ENCODE data around the gene CRABP2. TPM values are rescaled to one million over a fixed set of nuclear protein-coding genes. Genes with fewer than 3 reads are reported as not detected.
A peak's percentile ranks its signal among the peaks of the same experiment; 100 is the strongest.

CRABP2 gene
- total RNA-seq, 1 experiment from 2014 or later: 209 TPM

GRCh38 chr1:156703741-156704140 lies 1.6 kb downstream of the CRABP2 start:
- no peak for TF ChIP-seq TCF7L2 (IDR thresholded peaks at IDR 0.05; ENCODE audit: borderline replicate concordance, extremely low read depth, insufficient read depth, insufficient read length)
- TF ChIP-seq CBX3 (IDR thresholded peaks at IDR 0.05; ENCODE audit: low read depth): no peak
- TF ChIP-seq CTCF (IDR thresholded peaks at IDR 0.05 in 2 of 3, conservative IDR thresholded peaks at IDR 0.05 in 1 of 3; ENCODE audit: borderline replicate concordance in 1 of 3, insufficient read depth in 1 of 3, low read depth in 2 of 3, low read length in 2 of 3): no peak
- TF ChIP-seq ELF1 (IDR thresholded peaks at IDR 0.05; ENCODE audit: borderline replicate concordance, low read depth): no peak
- no peak for TF ChIP-seq REST (IDR thresholded peaks at IDR 0.05; ENCODE audit: low read depth)
- no peak for TF ChIP-seq YY1 (IDR thresholded peaks at IDR 0.05; ENCODE audit: extremely low read depth, insufficient replicate concordance, low read depth, low read length)
- TF ChIP-seq ATF3 (IDR thresholded peaks at IDR 0.05): no peak
- no peak for TF ChIP-seq RAD21 (IDR thresholded peaks at IDR 0.05; ENCODE audit: low read depth)
- CTCF ChIA-PET: interaction anchor here (1.5 to 14.7 kb wide), 2 partner anchors 13 to 22 kb away, joined by 7 to 310 read pairs; no protein-coding TSS in a partner anchor
- peaks cover 48 to 63% of the 10 kb centered on the region in 2 experiments for H3K4me1 ChIP-seq (ENCODE audit: control insufficient read depth in 1 of 2, insufficient read depth in 2 of 2, low read length in 2 of 2)
- no peaks in the 10 kb centered on the region for H3K27me3 ChIP-seq (ENCODE audit: insufficient read depth, low read length)
- no peaks in the 10 kb centered on the region for H3K9me3 ChIP-seq (ENCODE audit: control insufficient read depth in 1 of 2, insufficient read depth in 1 of 2, low read depth in 1 of 2, low read length in 2 of 2)
- POLR2A ChIA-PET: interaction anchor here (3.0 to 6.4 kb wide), 3 partner anchors 9 to 18 kb away, joined by 11 to 87 read pairs (median 36); no protein-coding TSS in a partner anchor
- H3K4me2 ChIP-seq (ENCODE audit: low read length): peak overlapping the region; percentile 85
- no peak overlapping the region for H2AFZ ChIP-seq (ENCODE audit: low read depth, low read length, poor library complexity, severe bottlenecking)
- peaks cover 27% of the 10 kb centered on the region for H3K79me2 ChIP-seq (ENCODE audit: insufficient read depth, low read length)
- DNase-seq (ENCODE audit: low read depth, low spot score): no peak
- H3K36me3 ChIP-seq (ENCODE audit: control insufficient read depth in 1 of 2, insufficient read depth in 2 of 2, low read length in 2 of 2): peaks cover 19 to 22% of the 10 kb centered on the region in 2 experiments; a peak in 3 of 4 replicates
- H3K9ac ChIP-seq (ENCODE audit: low read length): peak overlapping the region; percentile 80
- no TSS peak for BruUV-seq (replicated peaks)
- no peaks in the 10 kb centered on the region for H3K9me2 ChIP-seq (ENCODE audit: insufficient read depth)
- intact Hi-C loops (cut with micrococcal nuclease): no loop called here
- peak overlapping the region; percentile 62 to 63 for H3K4me3 ChIP-seq (replicated peaks in 1 of 2; ENCODE audit: low read depth in 1 of 2, low read length in 2 of 2)
- peak overlapping the region; percentile 89 for H3K27ac ChIP-seq (ENCODE audit: low read depth, low read length)
- no peak for ATAC-seq
- no peaks in the 10 kb centered on the region for H4K20me1 ChIP-seq (ENCODE audit: insufficient read depth)
- RAD21 ChIA-PET (ENCODE audit: low non-redundant PET in 1 of 2, low total read pairs in 2 of 2, uncharacterized antibody in 2 of 2, unreplicated experiment in 2 of 2): interaction anchor here in 1 of 2 experiments (1.3 kb wide), 1 partner anchor 14 kb away, joined by 3 read pairs; no protein-coding TSS in a partner anchor

Measured in HCT116 (cell line).